GM12878 (cell line): ENCODE results near the gene LMTK2. TPM values are rescaled to one million over a fixed set of nuclear protein-coding genes. Genes with fewer than 3 reads are reported as not detected.

ENCODE experiments used
- ATAC-seq: fragments of 200-7000 bp; cut with Tn5 transposase; 3 replicates; pipeline ENCODE4 v1.9.1; 2020; ENCODE audit warnings: mild to moderate bottlenecking, moderate library complexity
- BruUV-seq: library from RNA; stranded (reverse); fragments of 400-500 nt; replicated peaks from 2 replicates; lab custom pipeline; 2021; lab: Mats Ljungman, UMichigan
- CTCF ChIA-PET: fragments of 300-600 bp; sonication (Branson Sonifier 250); formaldehyde crosslinking; extraction: SDS; loops from one replicate; lab custom pipeline; 2021; ENCODE audit warnings: inconsistent platforms; lab: Yijun Ruan, JAX
- POLR2A ChIA-PET: fragments of 350-600 bp; formaldehyde crosslinking; extraction: SDS; loops from one replicate; lab custom pipeline; 2021; ENCODE audit warnings: inconsistent platforms; lab: Charles Lee
- RAD21 ChIA-PET: fragments of 300-600 bp; sonication (Branson Sonifier 250); formaldehyde crosslinking; loops from one replicate; lab custom pipeline; 2023; ENCODE audit warnings: antibody characterized with exemption; ENCODE audit not compliant: unreplicated experiment; lab: Charles Lee
- SMC1A ChIA-PET: fragments of 300-600 bp; sonication (Branson Sonifier 250); formaldehyde crosslinking; loops from one replicate; lab custom pipeline; 2023; ENCODE audit not compliant: unreplicated experiment, uncharacterized antibody; lab: Charles Lee
- DNase-seq: peaks from one replicate; pipeline ENCODE4 v3.0.0-alpha.2; 2011; ENCODE audit warnings: low read depth, low spot score
- FAIRE-seq: peaks from 3 replicates; lab custom pipeline; 2011; peaks lifted over from hg19 to GRCh38; lab: Jason Lieb, UNC
- H2AFZ ChIP-seq: 2 replicates; pipeline ENCODE4 v1.6.0; 2011; ENCODE audit warnings: low read depth, low read length, control low read depth; ENCODE audit not compliant: control insufficient read depth
- H3K27ac ChIP-seq: 2 replicates; pipeline ENCODE4 v1.5.1; 2011; ENCODE audit warnings: control low read depth; ENCODE audit not compliant: control insufficient read depth, insufficient read depth
- H3K27me3 ChIP-seq, 2 experiments: replicated peaks in 1 of 2; 2 replicates each; pipeline versions ENCODE4 v1.6.0 to v1.6.1; 2011; ENCODE audit warnings: low read length in 1 of 2; ENCODE audit not compliant: control insufficient read depth in 2 of 2, insufficient read depth in 2 of 2
- H3K36me3 ChIP-seq, 2 experiments: 2 replicates each; pipeline ENCODE4 v1.5.1; 2011; ENCODE audit warnings: low read length in 1 of 2; ENCODE audit not compliant: control insufficient read depth in 2 of 2, insufficient read depth in 2 of 2
- H3K4me1 ChIP-seq: 2 replicates; pipeline ENCODE4 v1.6.1; 2011; ENCODE audit warnings: mild to moderate bottlenecking, low read length, moderate library complexity, mixed read lengths; ENCODE audit not compliant: control insufficient read depth, insufficient read depth
- H3K4me2 ChIP-seq: 2 replicates; pipeline ENCODE4 v1.6.0; 2011; ENCODE audit warnings: control low read depth; ENCODE audit not compliant: control insufficient read depth, insufficient read depth
- H3K4me3 ChIP-seq: fragments of 200-600 bp; sonication (generic); 2 replicates; pipeline ENCODE4 v1.5.1; 2016
- H3K79me2 ChIP-seq: 2 replicates; pipeline ENCODE4 v1.6.0; 2011; ENCODE audit warnings: low read length; ENCODE audit not compliant: control insufficient read depth, insufficient read depth
- H3K9ac ChIP-seq: 2 replicates; pipeline ENCODE4 v1.8.0; 2011; ENCODE audit warnings: low read length, control low read depth, mixed read lengths; ENCODE audit not compliant: control insufficient read depth, insufficient read depth
- H3K9me3 ChIP-seq: replicated peaks from 3 replicates; pipeline ENCODE4 v1.5.1; 2011; ENCODE audit warnings: mild to moderate bottlenecking, low read length; ENCODE audit not compliant: control insufficient read depth, insufficient read depth
- H4K20me1 ChIP-seq: 2 replicates; pipeline ENCODE4 v1.6.0; 2011; ENCODE audit not compliant: control insufficient read depth, insufficient read depth
- E2F8 ChIP-seq: fragments of 450-650 bp; IDR thresholded peaks from 2 replicates; pipeline ENCODE4 v1.6.1; 2018; ENCODE audit warnings: mild to moderate bottlenecking, low read depth, moderate library complexity; ENCODE audit not compliant: partially characterized antibody
- RUNX3 ChIP-seq: IDR thresholded peaks from 2 replicates; pipeline ENCODE4 v1.6.1; 2012; ENCODE audit warnings: low read length, inconsistent platforms
- TAF1 ChIP-seq: IDR thresholded peaks from 2 replicates; pipeline ENCODE4 v1.6.1; 2011; ENCODE audit warnings: mild to moderate bottlenecking, low read depth, low read length, borderline replicate concordance
- ZNF217 ChIP-seq: fragments of 450-650 bp; IDR thresholded peaks from 2 replicates; pipeline ENCODE4 v1.6.1; 2017; ENCODE audit warnings: antibody characterized with exemption, mild to moderate bottlenecking
- WGBS: methylation state at CpG from one replicate; pipeline ENCODE4 v1.1.6; 2016; ENCODE audit warnings: low lambda C conversion rate; ENCODE audit not compliant: insufficient replicate concordance, insufficient coverage; ENCODE audit errors: missing lambda C conversion rate; 5-methylcytosine and 5-hydroxymethylcytosine counted together
- in situ Hi-C: fragments of 300-500 bp; cut with MboI; formaldehyde crosslinking; loops from 9 replicates; pipeline ENCODE4 v1.14.3; 2018; ENCODE audit warnings: mixed read lengths
- intact Hi-C: fragments of 100-400 bp; cut with micrococcal nuclease; formaldehyde crosslinking; loops from one replicate; pipeline ENCODE4 v1.14.2; 2022; ENCODE audit not compliant: unreplicated experiment
- polyA plus RNA-seq, 11 experiments: library from polyadenylated mRNA; depleted of rRNA in 4 of 11; unstranded in 6 of 11; stranded (reverse) in 5 of 11; fragments of >200 nt; fragmentation: Nextera tagmentation in 4 of 11; fragmentation: Illumina TruSeq in 1 of 11; extraction: Ambion mirVana in 4 of 11; extraction: Trizol in 1 of 11; gene quantifications; 1 replicate in 1 of 11; 2 replicates in 10 of 11; pipeline versions ENCODE4 v1.2.1 to v1.2.3, GENCODE V29; 2011 to 2016; ENCODE audit warnings: inconsistent platforms in 2 of 11, missing spikeins in 2 of 11, low read depth in 1 of 11
- total RNA-seq, 4 experiments: library from RNA; depleted of rRNA in 3 of 4; stranded (reverse); fragments of >200 nt in 3 of 4; fragmentation: Illumina TruSeq in 1 of 4; extraction: Trizol in 1 of 4; gene quantifications; 2 replicates each; pipeline versions ENCODE4 v1.2.1 to v1.2.3, GENCODE V29; 2013 to 2021

The LMTK2 gene
- total and polyA plus RNA-seq, 10 of the 15 experiments (the other 5 are each of a cell fraction or from before 2014, with no cell fraction given): 0.68 to 8.7 (median 4.6) TPM

- BruUV-seq: no TSS peak
- no peak overlapping the region for H3K27ac ChIP-seq
- no peak for TF ChIP-seq ZNF217
- TF ChIP-seq TAF1: no peak
- TF ChIP-seq RUNX3: no peak
- no peak for TF ChIP-seq E2F8
- no peaks in the 10 kb centered on the region for H3K9me3 ChIP-seq
- no peaks in the 10 kb centered on the region for H3K4me1 ChIP-seq
- SMC1A ChIA-PET: interaction anchor here (0.8 to 7.3 kb wide), 11 partner anchors 10 to 145 kb away, joined by 3 to 195 read pairs (median 4); partner anchors contain the start of gene LMTK2
- no peak overlapping the region for H3K4me3 ChIP-seq
- POLR2A ChIA-PET: interaction anchor here (1.0 to 1.4 kb wide), 3 partner anchors 55 to 145 kb away, joined by 3 to 4 read pairs (median 4); no protein-coding TSS in a partner anchor
- no peaks in the 10 kb centered on the region for H3K27me3 ChIP-seq
- no peaks in the 10 kb centered on the region for H4K20me1 ChIP-seq
- intact Hi-C loops (loop anchor here (1.0 kb wide), 1 partner anchor 60 kb away; the partner anchor contains the start of gene LMTK2), in situ Hi-C loops (no loop called here)
- no peaks in the 10 kb centered on the region for H3K79me2 ChIP-seq
- no peak overlapping the region for H3K4me2 ChIP-seq
- H3K36me3 ChIP-seq: no peaks in the 10 kb centered on the region; a peak in 1 of 4 replicates
- WGBS: 59% methylated on average over 2 of the region's 2 CpGs
- FAIRE-seq (no peak), DNase-seq (no peak), ATAC-seq (no peak)
- RAD21 ChIA-PET: interaction anchor here (1.3 to 8.9 kb wide), 9 partner anchors 25 to 143 kb away, joined by 4 to 297 read pairs (median 12); partner anchors contain the start of gene LMTK2
- CTCF ChIA-PET: interaction anchor here (0.6 to 10.0 kb wide), 15 partner anchors 21 to 153 kb away, joined by 3 to 450 read pairs (median 4); partner anchors contain the start of gene LMTK2
- no peak overlapping the region for H2AFZ ChIP-seq
- no peak overlapping the region for H3K9ac ChIP-seq
These were observed 60.0 kb downstream of the LMTK2 start for GRCh38 chr7:98166668-98166970.
